ENCODE measurements around the gene PTTG2. TPM values are rescaled to one million over a fixed set of nuclear protein-coding genes. Genes with fewer than 3 reads are reported as not detected.

PTTG2 gene
- total RNA-seq, 1 donor from 2014 or later: 1.9 TPM

- intact Hi-C loops (cut with micrococcal nuclease): no loop called here
Observed at GRCh38 chr4:37953620-37954293, 6.4 kb upstream of the PTTG2 start.

DNA sequence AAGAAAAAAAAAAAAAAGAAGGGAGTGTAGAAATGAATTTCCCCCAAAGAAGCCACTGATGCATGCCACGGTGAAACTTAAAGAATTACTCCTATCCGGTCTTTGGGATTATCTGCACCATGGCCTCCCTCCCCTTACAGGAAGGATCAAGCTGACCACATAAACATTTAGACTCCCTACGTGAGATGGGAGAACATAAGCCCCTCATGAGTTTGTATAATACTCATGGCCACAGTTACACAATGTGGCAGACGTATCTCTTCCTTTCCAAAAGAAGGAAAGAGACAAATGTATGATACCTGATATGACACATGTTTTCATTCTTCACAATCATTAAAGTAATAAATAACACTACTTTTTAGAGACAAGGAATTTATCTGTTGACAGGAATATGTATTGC lies 3.3 kb upstream of the PTTG2 start:
- intact Hi-C loops (cut with micrococcal nuclease): no loop called here

DNA sequence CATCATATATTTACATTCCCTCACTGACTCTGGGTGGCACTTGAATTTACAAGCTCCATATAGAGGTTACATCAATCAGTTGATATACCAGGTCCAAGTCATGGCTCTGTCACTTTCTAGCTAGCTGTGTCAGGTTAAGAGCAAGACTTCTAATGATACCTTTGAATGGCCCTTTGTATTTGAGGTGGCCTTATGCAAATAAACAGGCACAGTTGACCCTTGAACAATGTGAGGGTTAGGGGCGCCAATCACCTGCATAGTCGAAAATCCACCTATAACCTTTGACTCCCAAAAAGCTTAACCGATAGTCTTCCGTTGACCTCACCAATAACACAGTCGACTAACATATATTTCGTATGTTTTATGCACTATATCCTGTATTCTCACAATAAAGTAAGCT lies 1.3 kb upstream of the PTTG2 start:
- intact Hi-C loops (cut with micrococcal nuclease): no loop called here

GRCh38 chr4:37960679-37961450 lies 667 bp downstream of the PTTG2 start:
- intact Hi-C loops (cut with micrococcal nuclease): no loop called here

DNA sequence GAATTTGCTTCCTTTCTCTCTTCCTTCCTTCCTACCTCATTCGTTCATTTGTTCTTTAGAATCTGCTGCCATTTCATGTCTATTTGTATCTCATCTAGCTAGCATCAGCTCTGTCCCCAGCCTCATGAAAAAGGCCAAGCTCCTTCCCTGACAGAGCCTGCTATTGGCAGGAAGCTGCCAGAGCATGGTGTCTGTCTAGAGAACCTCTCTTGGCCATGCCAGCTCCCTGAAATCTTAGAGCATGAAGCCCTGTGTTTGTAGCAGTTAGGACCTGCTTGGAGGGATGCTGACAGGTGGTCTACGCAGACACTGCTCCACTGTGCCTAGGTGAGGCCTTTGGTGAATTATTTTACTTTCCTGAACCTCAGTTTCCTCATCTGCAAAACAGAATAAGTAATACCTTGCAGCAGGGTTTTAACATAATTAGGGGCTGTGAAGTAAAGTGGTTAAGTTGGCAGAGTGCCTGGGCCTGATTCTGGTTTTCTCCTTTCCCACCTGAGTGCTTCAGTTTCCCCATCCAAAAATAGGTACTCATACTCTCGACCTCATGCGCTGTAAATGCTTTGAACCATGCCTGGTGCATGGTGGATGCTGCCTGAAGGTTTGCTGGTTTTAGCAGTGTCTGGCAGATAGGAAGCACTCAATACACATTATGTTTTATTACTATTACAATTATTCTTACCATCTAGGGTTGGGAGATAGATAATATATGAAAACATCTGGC lies 4.7 kb downstream of the PTTG2 start:
- intact Hi-C loops (cut with micrococcal nuclease): no loop called here

DNA sequence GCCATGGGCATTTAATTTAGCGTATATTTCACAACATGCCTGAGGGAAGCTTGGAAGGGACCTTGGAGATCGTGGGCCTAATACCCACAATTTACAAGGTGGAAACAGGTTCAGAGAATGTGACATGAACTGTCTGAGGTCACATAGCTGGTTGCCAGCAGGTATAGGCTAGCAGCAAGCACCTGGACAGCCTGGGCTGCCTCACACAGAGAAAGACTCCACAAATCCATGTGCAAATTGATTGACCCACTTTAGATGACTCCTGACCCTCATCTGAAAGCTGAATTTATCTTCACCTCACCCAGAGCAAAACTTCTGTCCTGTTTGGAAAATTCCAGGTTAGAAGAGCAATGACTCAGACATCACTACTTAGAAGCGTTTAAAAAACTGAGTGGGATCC lies 5.8 kb downstream of the PTTG2 start:
- intact Hi-C loops (cut with micrococcal nuclease): no loop called here

- intact Hi-C loops (cut with micrococcal nuclease): no loop called here
Observed at GRCh38 chr4:37967736-37968135, 7.5 kb downstream of the PTTG2 start.

DNA sequence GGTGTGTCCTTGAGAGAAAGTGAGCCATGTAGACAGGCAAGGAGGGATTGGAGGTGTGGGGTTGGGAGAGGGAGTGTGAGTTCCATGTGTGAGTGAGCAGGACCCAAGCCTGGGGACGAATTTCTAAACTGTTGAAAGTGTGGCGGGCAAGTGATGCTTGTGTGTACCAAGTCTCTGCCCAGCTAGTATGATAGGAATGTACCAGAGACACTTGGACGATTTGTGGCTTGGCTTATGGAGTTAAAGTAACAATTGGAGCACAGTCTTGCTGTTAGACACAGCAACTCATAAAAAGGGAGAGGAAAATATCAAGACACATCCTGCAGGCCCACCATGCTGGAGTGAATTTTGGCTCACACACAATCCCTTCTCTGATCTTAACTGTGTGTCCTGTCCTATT lies 8.5 kb downstream of the PTTG2 start:
- intact Hi-C loops (cut with micrococcal nuclease): no loop called here

DNA sequence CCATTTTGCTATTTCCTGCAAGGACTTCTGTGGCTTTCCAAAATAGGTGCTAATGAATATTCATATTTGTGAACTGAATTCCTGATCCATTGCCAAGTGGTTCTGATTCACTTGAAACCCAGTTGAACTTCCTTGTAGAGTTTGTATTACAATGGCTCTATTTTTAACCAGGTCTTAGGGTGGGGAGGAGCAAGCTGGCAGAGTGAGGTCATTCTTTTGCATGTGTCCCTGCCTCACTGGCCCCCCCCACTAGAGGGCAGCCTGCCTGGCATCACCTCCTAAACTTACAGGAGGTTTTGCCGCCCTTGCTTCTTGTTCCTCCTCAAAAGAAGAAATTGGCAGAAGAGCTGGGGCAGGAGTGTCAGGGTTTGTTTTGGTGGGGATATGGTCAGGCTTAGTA lies 10.5 kb downstream of the PTTG2 start:
- intact Hi-C loops (cut with micrococcal nuclease): loop anchor here (10.0 kb wide), 1 partner anchor 366 kb away; no protein-coding TSS in a partner anchor

GRCh38 chr4:37971202-37971601 lies 11.0 kb downstream of the PTTG2 start:
- intact Hi-C loops (cut with micrococcal nuclease): loop anchor here (10.0 kb wide), 1 partner anchor 366 kb away; no protein-coding TSS in a partner anchor

GRCh38 chr4:37973441-37973840 lies 13.2 kb downstream of the PTTG2 start:
- intact Hi-C loops (cut with micrococcal nuclease): loop anchor here (10.0 kb wide), 1 partner anchor 369 kb away; no protein-coding TSS in a partner anchor

DNA sequence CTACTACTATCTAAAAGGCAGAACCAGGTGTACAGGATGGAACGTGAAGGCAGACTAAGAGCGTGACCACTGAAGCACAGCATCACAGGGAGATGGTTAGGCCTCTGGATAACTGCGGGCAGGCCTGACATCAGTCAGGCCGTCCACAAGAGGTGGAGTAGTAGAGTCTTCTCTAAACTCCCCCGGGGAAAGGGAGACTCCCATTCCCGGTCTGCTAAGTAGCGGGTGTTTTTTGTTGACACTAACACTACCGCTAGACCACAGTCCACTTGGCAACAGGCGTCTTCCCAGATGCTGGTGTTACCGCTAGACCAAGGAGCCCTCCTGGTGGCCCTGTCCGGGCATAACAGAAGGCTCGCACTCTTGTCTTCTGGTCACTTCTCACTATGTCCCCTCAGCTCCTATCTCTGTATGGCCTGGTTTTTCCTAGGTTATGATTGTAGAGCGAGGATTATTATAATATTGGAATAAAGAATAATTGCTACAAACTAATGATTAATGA lies 15.2 kb downstream of the PTTG2 start:
- intact Hi-C loops (cut with micrococcal nuclease): loop anchor here (5.0 to 10.0 kb wide), 2 partner anchors 157 to 371 kb away; no protein-coding TSS in a partner anchor

- intact Hi-C loops (cut with micrococcal nuclease): loop anchor here (5.0 to 10.0 kb wide), 2 partner anchors 156 to 372 kb away; no protein-coding TSS in a partner anchor
Observed at GRCh38 chr4:37976507-37976906, 16.3 kb downstream of the PTTG2 start.

DNA sequence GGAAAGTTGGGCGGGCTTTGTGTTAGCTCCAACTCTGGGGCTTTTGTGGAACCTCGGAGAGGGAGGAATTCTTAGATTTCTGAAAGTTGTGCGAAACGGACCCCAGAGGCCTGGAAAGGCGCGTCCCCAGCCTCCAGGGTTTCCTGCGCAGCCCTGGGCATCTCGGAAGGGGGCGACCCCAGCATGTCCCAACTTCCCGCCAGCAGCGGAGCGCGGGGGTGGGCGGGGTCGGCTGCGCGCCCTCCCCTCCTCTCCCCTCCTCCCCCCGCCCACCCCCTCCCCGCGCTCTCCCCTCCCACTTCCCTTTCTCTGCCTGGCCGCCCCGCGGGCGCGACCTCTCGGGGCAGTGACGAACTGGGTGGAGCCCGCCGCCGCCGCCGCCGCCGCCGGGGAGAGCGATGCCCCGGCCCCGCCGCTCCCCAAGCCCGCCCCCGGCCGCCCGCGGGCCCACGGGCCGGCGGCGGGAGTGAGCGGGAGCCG lies 16.8 kb downstream of the PTTG2 start:
- intact Hi-C loops (cut with micrococcal nuclease): loop anchor here (1.0 to 10.0 kb wide), 5 partner anchors 86 to 372 kb away; partner anchors contain the start of genes PGM2, RELL1 and TBC1D1

DNA sequence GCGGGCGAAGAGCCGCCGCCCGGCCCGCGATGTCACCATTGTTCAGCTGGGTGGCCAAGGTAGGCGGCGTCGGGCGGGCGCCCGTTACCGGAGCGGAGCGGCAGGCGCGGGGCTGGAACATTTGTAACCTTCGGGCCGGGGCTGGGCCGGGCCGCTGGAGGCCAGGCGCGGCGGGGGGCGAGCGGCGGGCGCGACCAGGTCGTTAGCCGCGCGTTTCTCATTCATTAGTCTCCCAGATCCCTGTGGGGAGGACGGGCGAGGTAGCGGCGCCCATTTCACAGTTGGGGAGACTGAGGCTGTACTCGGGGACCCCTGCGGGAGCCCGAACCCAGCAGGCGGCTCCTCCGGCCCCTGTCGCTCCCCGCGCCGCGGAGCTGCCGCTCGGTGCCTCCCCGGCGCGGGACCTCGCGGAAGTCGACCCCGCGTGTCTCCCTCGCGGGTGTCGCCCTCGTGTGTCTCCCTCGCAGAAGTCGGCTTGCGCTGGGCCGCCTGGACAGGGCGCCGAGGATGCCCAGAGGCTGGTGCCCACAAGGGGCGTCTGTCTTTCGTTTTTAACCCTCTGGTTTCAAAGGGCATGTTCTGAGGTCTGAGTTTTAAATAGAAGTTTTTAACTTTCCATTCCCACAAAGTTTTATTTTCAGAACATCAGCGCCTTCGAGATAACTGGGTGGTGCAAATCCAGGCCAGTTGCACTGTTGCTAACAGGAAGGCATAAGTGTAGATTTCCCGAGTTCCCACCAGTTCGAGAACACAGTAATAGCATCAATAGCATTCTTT lies 17.5 kb downstream of the PTTG2 start:
- intact Hi-C loops (cut with micrococcal nuclease): loop anchor here (1.0 to 10.0 kb wide), 6 partner anchors 86 to 373 kb away; partner anchors contain the start of genes PGM2, RELL1 and TBC1D1

DNA sequence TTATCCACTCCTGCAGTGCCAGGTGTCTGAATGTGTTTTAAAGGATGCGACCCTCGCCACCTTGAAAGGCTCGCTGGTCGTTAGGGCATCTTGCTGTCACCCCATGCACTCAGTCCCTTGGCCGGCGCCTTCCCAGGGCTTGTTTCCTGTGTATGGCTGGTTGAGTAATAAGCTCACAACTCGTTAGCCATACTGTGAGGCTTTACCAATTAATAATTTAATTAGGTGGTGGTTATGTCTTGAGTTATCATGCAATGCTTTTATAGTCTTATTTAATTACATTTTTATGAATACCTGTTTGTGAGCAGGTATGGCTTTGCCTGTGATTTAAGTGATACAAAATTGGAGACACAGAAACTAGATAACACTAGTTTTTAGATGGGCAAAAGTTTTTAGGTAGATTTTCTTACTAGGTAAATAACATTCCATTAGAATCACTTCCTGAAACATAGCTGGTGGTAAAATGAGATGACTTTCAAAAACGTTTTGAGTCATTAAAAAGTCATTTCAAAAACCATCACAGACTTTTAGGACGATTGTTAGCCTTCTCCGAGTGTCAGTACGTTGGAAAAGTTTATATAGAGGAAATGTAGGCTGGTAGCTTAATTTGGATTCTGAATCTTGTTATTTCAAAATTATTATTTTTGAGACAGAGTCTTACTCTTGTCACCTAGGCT lies 18.2 kb downstream of the PTTG2 start:
- intact Hi-C loops (cut with micrococcal nuclease): loop anchor here (1.0 to 10.0 kb wide), 3 partner anchors 154 to 374 kb away; no protein-coding TSS in a partner anchor

DNA sequence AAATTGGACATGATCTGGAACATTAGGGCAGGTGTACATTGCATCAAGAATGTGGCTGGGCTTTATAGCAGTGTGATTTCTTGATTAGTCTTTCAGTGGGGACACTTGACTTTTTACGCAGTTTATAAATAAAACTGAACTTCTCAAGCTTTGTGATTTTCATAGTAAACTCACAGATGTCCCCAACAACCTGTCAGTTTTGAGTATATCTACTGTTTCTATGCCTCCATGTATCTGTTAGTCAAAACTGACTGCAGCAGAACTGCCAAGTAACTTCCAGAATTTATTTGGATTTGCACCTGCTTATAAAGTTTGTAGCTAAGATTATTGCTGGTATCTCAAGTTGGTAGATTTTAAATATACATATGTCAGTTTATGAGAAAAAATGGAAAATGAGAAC lies 20.0 kb downstream of the PTTG2 start:
- intact Hi-C loops (cut with micrococcal nuclease): no loop called here

DNA sequence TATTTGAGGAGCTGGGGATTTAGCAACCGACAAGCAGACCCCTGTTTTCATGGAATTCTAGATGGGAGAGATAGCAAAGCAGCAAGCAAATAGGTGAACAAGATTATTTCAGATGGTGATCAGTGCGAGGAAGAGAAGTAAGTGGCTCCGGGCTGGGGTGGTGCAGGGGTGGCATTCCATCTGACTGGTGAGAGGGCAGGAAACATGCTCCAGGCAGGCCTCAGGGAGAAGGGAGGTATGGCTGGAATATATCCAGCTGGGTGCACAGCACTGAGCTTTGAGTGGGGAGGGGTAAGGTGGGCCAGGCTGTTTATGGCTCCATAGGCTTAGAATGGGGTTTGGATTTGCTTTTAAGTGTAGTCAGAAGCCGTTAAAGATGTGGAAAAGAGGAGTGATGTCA lies 21.2 kb downstream of the PTTG2 start:
- intact Hi-C loops (cut with micrococcal nuclease): no loop called here

GRCh38 chr4:37981844-37982720 lies 21.9 kb downstream of the PTTG2 start:
- intact Hi-C loops (cut with micrococcal nuclease): no loop called here
